ACHN (cell line): ENCODE results near the gene NEMP2.
"Not testable (repeated sequence)": the region's sequence is repeated elsewhere in the genome, so short reads cannot be mapped to it uniquely, and the experiment has no call there.

Experiments
- DNase-seq: peaks from one replicate; pipeline ENCODE4 v3.0.0-alpha.2; 2015
- in situ Hi-C: cut with HindIII; loops from 2 replicates; pipeline ENCODE4 v1.10.0; 2017; ENCODE audit warnings: low sequenced_read_pairs, low pct_ligation_motif_present, low pct_unique_long_range_greater_than_20kb

The NEMP2 gene

GRCh38 chr2:190468814-190469569 is 65.5 kb downstream of the NEMP2 start:
- in situ Hi-C loops: no loop called here
- peak; percentile 76 for DNase-seq

- DNase-seq, in situ Hi-C loops: not testable (repeated sequence)
Observed at GRCh38 chr2:190468354-190468753, 66.2 kb downstream of the NEMP2 start.

- no peak for DNase-seq
- in situ Hi-C loops: no loop called here
Observed at GRCh38 chr2:190467575-190468083, 66.9 kb downstream of the NEMP2 start.

- in situ Hi-C loops: no loop called here
- DNase-seq: no peak
Observed at GRCh38 chr2:190466819-190467446, 67.6 kb downstream of the NEMP2 start.

GRCh38 chr2:190465060-190465459 is 69.5 kb downstream of the NEMP2 start:
- in situ Hi-C loops: no loop called here
- DNase-seq: no peak

- in situ Hi-C loops: no loop called here
- DNase-seq: no peak
Observed at GRCh38 chr2:190462611-190463010, 71.9 kb downstream of the NEMP2 start.

GRCh38 chr2:190462181-190462580 is 72.3 kb downstream of the NEMP2 start:
- in situ Hi-C loops: no loop called here
- no peak for DNase-seq

GRCh38 chr2:190460487-190460886 is 74.0 kb downstream of the NEMP2 start:
- in situ Hi-C loops: no loop called here
- DNase-seq: no peak

- no peak for DNase-seq
- in situ Hi-C loops: no loop called here
Observed at GRCh38 chr2:190459881-190460280, 74.6 kb downstream of the NEMP2 start.

GRCh38 chr2:190458352-190459107 is 76.0 kb downstream of the NEMP2 start:
- no peak for DNase-seq
- in situ Hi-C loops: no loop called here

GRCh38 chr2:190457256-190457655 is 77.3 kb downstream of the NEMP2 start:
- DNase-seq: no peak
- in situ Hi-C loops: no loop called here

- in situ Hi-C loops: no loop called here
- DNase-seq: no peak
Observed at GRCh38 chr2:190456833-190457232, 77.7 kb downstream of the NEMP2 start.

- no peak for DNase-seq
- in situ Hi-C loops: no loop called here
Observed at GRCh38 chr2:190455358-190456095, 79.0 kb downstream of the NEMP2 start.

GRCh38 chr2:190454795-190455194 is 79.7 kb downstream of the NEMP2 start:
- in situ Hi-C loops: no loop called here

More at GRCh38 chr2:190454795-190455194, 79.7 kb downstream of the NEMP2 start:
- DNase-seq: no peak
